GDM1 (cell line): ENCODE results near the gene HS6ST1.

Source experiments
- DNase-seq: peaks from one replicate; lab custom pipeline; 2025; lab: John Stamatoyannopoulos, UW

HS6ST1 gene

GRCh38 chr2:128348701-128349100 is 30.0 kb upstream of the HS6ST1 start:
- DNase-seq = no peak

GRCh38 chr2:128347701-128348539 is 29.3 kb upstream of the HS6ST1 start:
- DNase-seq = no peak

- no peak for DNase-seq
Observed at GRCh38 chr2:128347171-128347558, 28.5 kb upstream of the HS6ST1 start.

- no peak for DNase-seq
Observed at GRCh38 chr2:128346291-128347170, 27.9 kb upstream of the HS6ST1 start.

- DNase-seq = no peak
Observed at GRCh38 chr2:128345436-128346165, 26.9 kb upstream of the HS6ST1 start.

- no peak for DNase-seq
Observed at GRCh38 chr2:128344101-128344500, 25.4 kb upstream of the HS6ST1 start.

GRCh38 chr2:128343459-128343858 is 24.8 kb upstream of the HS6ST1 start:
- DNase-seq = no peak

- no peak for DNase-seq
Observed at GRCh38 chr2:128342550-128342949, 23.9 kb upstream of the HS6ST1 start.

GRCh38 chr2:128341621-128342020 is 23.0 kb upstream of the HS6ST1 start:
- DNase-seq = no peak

- DNase-seq = no peak
Observed at GRCh38 chr2:128332091-128332634, 13.5 kb upstream of the HS6ST1 start.

- no peak for DNase-seq
Observed at GRCh38 chr2:128330583-128330982, 11.9 kb upstream of the HS6ST1 start.

- DNase-seq = no peak
Observed at GRCh38 chr2:128329607-128330006, 10.9 kb upstream of the HS6ST1 start.

- no peak for DNase-seq
Observed at GRCh38 chr2:128327180-128327964, 8.7 kb upstream of the HS6ST1 start.

GRCh38 chr2:128326346-128326745 is 7.7 kb upstream of the HS6ST1 start:
- no peak for DNase-seq

GRCh38 chr2:128325611-128326181 is 7.0 kb upstream of the HS6ST1 start:
- DNase-seq = no peak

GRCh38 chr2:128324897-128325410 is 6.3 kb upstream of the HS6ST1 start:
- DNase-seq = no peak

- DNase-seq = no peak
Observed at GRCh38 chr2:128324008-128324896, 5.6 kb upstream of the HS6ST1 start.

- no peak for DNase-seq
Observed at GRCh38 chr2:128323555-128323931, 4.9 kb upstream of the HS6ST1 start.

- DNase-seq = no peak
Observed at GRCh38 chr2:128322715-128323554, 4.3 kb upstream of the HS6ST1 start.
